WTC11 (cell line): ENCODE data around the gene BMS1. TPM values are rescaled to one million over a fixed set of nuclear protein-coding genes. Genes with fewer than 3 reads are reported as not detected.

Source experiments
- ATAC-seq: fragments of 200-7000 bp; cut with Tn5 transposase; 2 replicates; pipeline ENCODE4 v1.10.0; 2021; ENCODE audit warnings: mild to moderate bottlenecking, moderate library complexity
- CTCF ChIA-PET: fragments of 300-600 bp; sonication (Branson Sonifier 250); formaldehyde crosslinking; loops from one replicate; lab custom pipeline; 2021; ENCODE audit warnings: antibody characterized with exemption; lab: Charles Lee
- POLR2A ChIA-PET: fragments of 350-600 bp; sonication (Branson Sonifier 250); formaldehyde crosslinking; loops from one replicate; lab custom pipeline; 2021; ENCODE audit warnings: antibody characterized with exemption; lab: Charles Lee
- DNase-seq: peaks from one replicate; pipeline ENCODE4 v3.0.0; 2021; ENCODE audit warnings: low spot score
- H3K27ac Mint-ChIP-seq: 2 replicates; pipeline ENCODE4 v1.8.0; 2021; ENCODE audit warnings: mixed read lengths
- H3K27me3 Mint-ChIP-seq: 2 replicates; pipeline ENCODE4 v1.8.0; 2021; ENCODE audit warnings: low read depth, mild to moderate bottlenecking, moderate library complexity, mixed read lengths
- H3K36me3 Mint-ChIP-seq: 2 replicates; pipeline ENCODE4 v1.8.0; 2021; ENCODE audit warnings: mixed read lengths
- H3K4me1 Mint-ChIP-seq: 2 replicates; pipeline ENCODE4 v1.8.0; 2022; ENCODE audit warnings: mixed read lengths
- H3K4me3 Mint-ChIP-seq: 2 replicates; pipeline ENCODE4 v1.8.0; 2021; ENCODE audit warnings: mild to moderate bottlenecking, moderate library complexity, mixed read lengths
- H3K9me3 Mint-ChIP-seq: 2 replicates; pipeline ENCODE4 v1.8.0; 2021; ENCODE audit warnings: mixed read lengths
- ATF2 ChIP-seq: sonication (generic); formaldehyde crosslinking; IDR thresholded peaks from 2 replicates; pipeline ENCODE4 v1.8.1; 2022; ENCODE audit warnings: low read depth, missing genetic modification reagents, borderline replicate concordance
- EMX1 ChIP-seq: fragments of 250-450 bp; sonication (Bioruptor Pico); IDR thresholded peaks from 2 replicates; pipeline ENCODE4 v1.8.0; 2021; ENCODE audit warnings: mild to moderate bottlenecking
- ESRRA ChIP-seq: sonication (generic); formaldehyde crosslinking; IDR thresholded peaks from 2 replicates; pipeline ENCODE4 v1.8.1; 2022; ENCODE audit warnings: mild to moderate bottlenecking, missing genetic modification reagents, borderline replicate concordance
- FOXJ3 ChIP-seq: sonication (generic); formaldehyde crosslinking; IDR thresholded peaks from 2 replicates; pipeline ENCODE4 v1.9.0; 2021; ENCODE audit warnings: missing genetic modification reagents, mild to moderate bottlenecking, borderline replicate concordance
- GRHL2 ChIP-seq: fragments of 250-450 bp; sonication (Bioruptor Pico); IDR thresholded peaks from 2 replicates; pipeline ENCODE4 v1.8.0; 2022; ENCODE audit warnings: mild to moderate bottlenecking, moderate library complexity; ENCODE audit not compliant: insufficient replicate concordance, severe bottlenecking
- KAT7 ChIP-seq: sonication (generic); formaldehyde crosslinking; IDR thresholded peaks from 2 replicates; pipeline ENCODE4 v1.8.1; 2023; ENCODE audit warnings: missing genetic modification reagents, mild to moderate bottlenecking, borderline replicate concordance
- MLX ChIP-seq: sonication (generic); formaldehyde crosslinking; IDR thresholded peaks from 2 replicates; pipeline ENCODE4 v1.8.1; 2023; ENCODE audit warnings: mild to moderate bottlenecking, missing genetic modification reagents, moderate library complexity
- NR1H2 ChIP-seq: sonication (generic); formaldehyde crosslinking; IDR thresholded peaks from 2 replicates; pipeline ENCODE4 v1.9.0; 2021; ENCODE audit warnings: mild to moderate bottlenecking, moderate library complexity, missing genetic modification reagents
- OVOL2 ChIP-seq: fragments of 250-450 bp; sonication (Bioruptor Pico); IDR thresholded peaks from 2 replicates; pipeline ENCODE4 v1.9.0; 2021; ENCODE audit warnings: mild to moderate bottlenecking, borderline replicate concordance
- TEAD1 ChIP-seq: sonication (generic); formaldehyde crosslinking; IDR thresholded peaks from 2 replicates; pipeline ENCODE4 v1.8.0; 2022; ENCODE audit warnings: mild to moderate bottlenecking, missing genetic modification reagents
- ZBTB43 ChIP-seq: sonication (generic); formaldehyde crosslinking; IDR thresholded peaks from 2 replicates; pipeline ENCODE4 v1.8.1; 2023; ENCODE audit warnings: mild to moderate bottlenecking, missing genetic modification reagents
- total RNA-seq: library from RNA; stranded (reverse); gene quantifications from 3 replicates; pipeline ENCODE4 v1.2.3, GENCODE V29; 2021

BMS1 gene
- total RNA-seq, 1 experiment from 2014 or later, result 37.7 TPM

GRCh38 chr10:42880255-42880620, 97.6 kb downstream of the BMS1 start:
- CTCF ChIA-PET, result interaction anchor here (1.1 kb wide), 1 partner anchor 202 kb away, joined by 3 read pairs; no protein-coding TSS in a partner anchor
- H3K36me3 Mint-ChIP-seq, result peaks cover 18% of the 10 kb centered on the region
- ATAC-seq, result no peak

GRCh38 chr10:42882597-42882996, 100.0 kb downstream of the BMS1 start:
- Mint-ChIP-seq H3K27ac (no peak overlapping the region), H3K36me3 (peaks cover 18% of the 10 kb centered on the region), H3K9me3 (peaks cover 21% of the 10 kb centered on the region), H3K4me1 (peaks cover 13% of the 10 kb centered on the region), H3K4me3 (no peak overlapping the region), H3K27me3 (peaks cover 7% of the 10 kb centered on the region)
- DNase-seq (no peak), ATAC-seq (no peak)
- ChIA-PET CTCF (no interaction called here), POLR2A (no interaction called here)
- TF ChIP-seq EMX1 (CRISPR knock-in tag) (no peak), ATF2 (no peak), TEAD1 (no peak), MLX (CRISPR knock-in tag) (no peak), KAT7 (CRISPR knock-in tag) (no peak), NR1H2 (CRISPR knock-in tag) (no peak), GRHL2 (no peak), OVOL2 (no peak)

More at GRCh38 chr10:42880255-42880620, 97.6 kb downstream of the BMS1 start:
- Mint-ChIP-seq H3K9me3 (peaks cover 21% of the 10 kb centered on the region), H3K4me3 (no peak overlapping the region), H3K27ac (no peak overlapping the region), H3K27me3 (peaks cover 7% of the 10 kb centered on the region), H3K4me1 (peaks cover 13% of the 10 kb centered on the region)
- TF ChIP-seq ESRRA (CRISPR knock-in tag) (no peak), FOXJ3 (CRISPR knock-in tag) (no peak), ZBTB43 (CRISPR knock-in tag) (0 out of 2 replicates have a peak, but pooled peaks have one; percentile 19)
- POLR2A ChIA-PET, result no interaction called here
- DNase-seq, result no peak

Other genes starting within 250 kb of the BMS1 start
- 22.7 to 29.6 TPM (median 25.5 TPM) in 3 replicates for gene ZNF33B, start 144.2 kb upstream of the BMS1 start, total RNA-seq